HG02870 (cell line): ENCODE measurements around the gene ATP8A2.
"Not testable (repeated sequence)": the region's sequence is repeated elsewhere in the genome, so short reads cannot be mapped to it uniquely, and the experiment has no call there.

ENCODE experiments used
- ATAC-seq: cut with Tn5 transposase; IDR thresholded peaks from one replicate; pipeline ENCODE4 v1.9.1; 2021; ENCODE audit warnings: mild to moderate bottlenecking, moderate library complexity; ENCODE audit not compliant: unreplicated experiment

Gene ATP8A2

GRCh38 chr13:25943658-25944057, 571.9 kb downstream of the ATP8A2 start:
- ATAC-seq = no peak

GRCh38 chr13:25945596-25945995, 573.8 kb downstream of the ATP8A2 start:
- no peak for ATAC-seq

GRCh38 chr13:25946321-25946720, 574.5 kb downstream of the ATP8A2 start:
- no peak for ATAC-seq

- no peak for ATAC-seq
Measured at GRCh38 chr13:25948910-25949309, 577.1 kb downstream of the ATP8A2 start.

GRCh38 chr13:25951831-25952230, 580.1 kb downstream of the ATP8A2 start:
- ATAC-seq = no peak

GRCh38 chr13:25954080-25954479, 582.3 kb downstream of the ATP8A2 start:
- not testable (repeated sequence) for ATAC-seq

- ATAC-seq = not testable (repeated sequence)
Measured at GRCh38 chr13:25954943-25955342, 583.2 kb downstream of the ATP8A2 start.

GRCh38 chr13:25958986-25959385, 587.2 kb downstream of the ATP8A2 start:
- ATAC-seq = no peak

- ATAC-seq = no peak
Measured at GRCh38 chr13:25961294-25961693, 589.5 kb downstream of the ATP8A2 start.

GRCh38 chr13:25963674-25964073, 591.9 kb downstream of the ATP8A2 start:
- ATAC-seq = no peak

- ATAC-seq = no peak
Measured at GRCh38 chr13:25965596-25965995, 593.8 kb downstream of the ATP8A2 start.

GRCh38 chr13:25966086-25966485, 594.3 kb downstream of the ATP8A2 start:
- no peak for ATAC-seq

GRCh38 chr13:25967144-25967543, 595.4 kb downstream of the ATP8A2 start:
- ATAC-seq = no peak

GRCh38 chr13:25971047-25971446, 599.3 kb downstream of the ATP8A2 start:
- ATAC-seq = no peak

- no peak for ATAC-seq
Measured at GRCh38 chr13:25971459-25972145, 599.8 kb downstream of the ATP8A2 start.

GRCh38 chr13:25973085-25973484, 601.3 kb downstream of the ATP8A2 start:
- ATAC-seq = no peak

GRCh38 chr13:25973576-25973975, 601.8 kb downstream of the ATP8A2 start:
- ATAC-seq = no peak

GRCh38 chr13:25977216-25977615, 605.4 kb downstream of the ATP8A2 start:
- ATAC-seq = no peak

- ATAC-seq = no peak
Measured at GRCh38 chr13:25977671-25978070, 605.9 kb downstream of the ATP8A2 start.

- ATAC-seq = no peak
Measured at GRCh38 chr13:25978961-25979360, 607.2 kb downstream of the ATP8A2 start.

- ATAC-seq = no peak
Measured at GRCh38 chr13:25979371-25979770, 607.6 kb downstream of the ATP8A2 start.

- ATAC-seq = no peak
Measured at GRCh38 chr13:25980255-25980654, 608.5 kb downstream of the ATP8A2 start.

- ATAC-seq = no peak
Measured at GRCh38 chr13:25981060-25981459, 609.3 kb downstream of the ATP8A2 start.
